ENCODE measurements around the gene TEX48. TPM values are rescaled to one million over a fixed set of nuclear protein-coding genes. Genes with fewer than 3 reads are reported as not detected.

The TEX48 gene
- total RNA-seq, 1 donor from 2014 or later, result not detected

DNA sequence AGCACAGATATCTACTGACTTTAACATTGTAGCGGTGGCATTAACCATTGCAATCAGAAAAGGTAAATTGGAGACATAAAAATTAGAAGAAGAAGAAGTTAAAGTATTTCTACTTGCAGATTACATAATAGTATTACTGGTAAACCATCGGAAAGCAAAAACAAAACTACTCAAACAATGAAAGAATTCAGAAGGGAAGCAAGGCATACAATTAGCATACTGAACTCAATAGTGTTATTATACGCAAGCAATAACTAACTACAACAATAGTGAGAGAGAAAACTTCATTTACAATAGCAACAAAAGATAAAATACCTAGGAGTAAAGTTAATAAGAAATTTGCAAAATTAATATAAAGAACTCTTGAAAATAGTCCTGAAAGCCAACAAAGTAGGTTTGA is 17.8 kb downstream of the TEX48 start:
- H3K36me3 ChIP-seq (ENCODE audit: control insufficient read depth, insufficient read depth, low read length), result no peaks in the 10 kb centered on the region
- DNase-seq (ENCODE audit: low read depth) (no peak), FAIRE-seq (no peak)
- H3K27me3 ChIP-seq (ENCODE audit: control insufficient read depth, insufficient read depth, low read length), result peaks cover 2% of the 10 kb centered on the region
- TF ChIP-seq, protein P1, sequence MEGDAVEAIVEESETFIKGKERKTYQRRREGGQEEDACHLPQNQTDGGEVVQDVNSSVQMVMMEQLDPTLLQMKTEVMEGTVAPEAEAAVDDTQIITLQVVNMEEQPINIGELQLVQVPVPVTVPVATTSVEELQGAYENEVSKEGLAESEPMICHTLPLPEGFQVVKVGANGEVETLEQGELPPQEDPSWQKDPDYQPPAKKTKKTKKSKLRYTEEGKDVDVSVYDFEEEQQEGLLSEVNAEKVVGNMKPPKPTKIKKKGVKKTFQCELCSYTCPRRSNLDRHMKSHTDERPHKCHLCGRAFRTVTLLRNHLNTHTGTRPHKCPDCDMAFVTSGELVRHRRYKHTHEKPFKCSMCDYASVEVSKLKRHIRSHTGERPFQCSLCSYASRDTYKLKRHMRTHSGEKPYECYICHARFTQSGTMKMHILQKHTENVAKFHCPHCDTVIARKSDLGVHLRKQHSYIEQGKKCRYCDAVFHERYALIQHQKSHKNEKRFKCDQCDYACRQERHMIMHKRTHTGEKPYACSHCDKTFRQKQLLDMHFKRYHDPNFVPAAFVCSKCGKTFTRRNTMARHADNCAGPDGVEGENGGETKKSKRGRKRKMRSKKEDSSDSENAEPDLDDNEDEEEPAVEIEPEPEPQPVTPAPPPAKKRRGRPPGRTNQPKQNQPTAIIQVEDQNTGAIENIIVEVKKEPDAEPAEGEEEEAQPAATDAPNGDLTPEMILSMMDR (IDR thresholded peaks at IDR 0.05; ENCODE audit: insufficient read depth, low read length, severe bottlenecking), result no peak
- H3K4me3 ChIP-seq (ENCODE audit: low read depth, low read length), result no peak overlapping the region

DNA sequence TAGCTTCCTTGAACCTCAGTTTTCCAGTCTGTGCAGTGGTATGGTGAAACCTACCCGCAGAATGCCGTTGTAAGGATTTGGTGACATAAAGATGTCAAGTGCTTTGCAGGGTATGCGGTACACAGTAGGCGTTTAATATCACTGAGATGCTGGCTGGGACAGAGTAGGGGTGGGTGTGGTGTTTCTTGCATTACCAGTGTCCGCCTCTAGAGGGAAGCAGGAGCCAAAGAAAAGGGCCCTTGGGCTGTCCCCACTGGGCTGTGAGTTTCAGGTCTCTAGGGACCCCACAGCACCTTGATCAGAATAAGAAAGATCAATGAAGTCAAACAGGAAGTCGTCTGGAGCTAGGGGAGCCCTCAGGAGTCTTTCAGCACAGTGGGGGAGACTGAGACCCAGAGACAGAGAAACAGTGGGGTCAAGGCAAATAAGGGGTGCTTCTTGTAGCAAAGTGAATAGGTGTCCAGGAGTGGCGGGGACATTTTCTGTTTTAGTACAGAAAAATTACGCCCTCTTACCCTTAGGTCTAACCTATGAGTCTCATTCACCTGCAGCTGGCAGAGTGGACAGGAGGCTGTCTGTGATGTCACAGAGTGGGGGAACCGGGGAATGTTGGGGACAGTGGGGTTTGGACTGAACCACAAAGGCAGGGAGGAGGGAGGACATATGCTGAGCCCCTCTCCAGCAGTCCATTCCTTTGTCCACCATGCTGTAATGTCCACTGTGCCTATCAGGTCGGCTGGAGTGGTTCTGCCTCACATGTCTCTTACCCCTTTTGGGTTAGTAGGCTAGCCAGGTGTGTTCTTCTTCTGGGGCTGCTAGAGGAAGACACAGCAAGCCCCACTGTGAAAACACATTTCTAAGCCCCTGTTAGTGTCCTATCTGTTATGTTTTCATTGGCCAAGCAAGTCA is 19.7 kb downstream of the TEX48 start:
- Histone ChIP-seq H3K4me3 (ENCODE audit: low read depth, low read length) (no peak overlapping the region), H3K27me3 (ENCODE audit: control insufficient read depth, insufficient read depth, low read length) (peaks cover 2% of the 10 kb centered on the region), H3K36me3 (ENCODE audit: control insufficient read depth, insufficient read depth, low read length) (no peaks in the 10 kb centered on the region)
- peak; percentile 18 for FAIRE-seq
- TF ChIP-seq, protein P1 (IDR thresholded peaks at IDR 0.05; ENCODE audit: insufficient read depth, low read length, severe bottlenecking), result peak; percentile 88
- peak; percentile 38 for DNase-seq (ENCODE audit: low read depth)

DNA sequence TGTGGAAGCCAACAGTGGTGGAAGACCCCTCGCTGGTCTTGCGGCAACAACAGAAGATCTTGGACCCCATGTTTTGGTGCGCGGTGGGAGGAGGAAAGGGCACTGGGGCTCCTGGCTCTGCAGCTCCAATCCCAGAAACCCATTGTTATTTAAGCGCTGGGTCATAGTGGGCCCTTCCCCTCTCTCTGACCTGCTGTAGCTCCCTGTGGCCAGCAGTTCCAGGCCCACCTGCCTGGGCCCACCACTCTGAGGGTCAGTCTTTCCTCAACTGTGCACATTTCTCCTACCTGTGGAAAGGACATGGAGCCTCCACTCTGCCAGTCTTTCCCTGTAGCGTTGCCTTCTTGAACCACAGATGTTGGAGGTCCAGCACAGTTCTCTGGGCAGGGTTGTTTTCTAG is 24.3 kb downstream of the TEX48 start, which contains the start of gene TEX53:
Gene TEX53 (minus strand): TSS at position 101 of the 400 bp plus-strand sequence. CDS start 31 bp downstream, at position 70.
- Histone ChIP-seq H3K27me3 (ENCODE audit: control insufficient read depth, insufficient read depth, low read length) (peaks cover 2% of the 10 kb centered on the region), H3K36me3 (ENCODE audit: control insufficient read depth, insufficient read depth, low read length) (no peaks in the 10 kb centered on the region), H3K4me3 (ENCODE audit: low read depth, low read length) (no peak within 1 kb of the TSS)
- DNase-seq (ENCODE audit: low read depth) (no peak), FAIRE-seq (no peak)
- TF ChIP-seq, protein P1 (IDR thresholded peaks at IDR 0.05; ENCODE audit: insufficient read depth, low read length, severe bottlenecking), result no peak

DNA sequence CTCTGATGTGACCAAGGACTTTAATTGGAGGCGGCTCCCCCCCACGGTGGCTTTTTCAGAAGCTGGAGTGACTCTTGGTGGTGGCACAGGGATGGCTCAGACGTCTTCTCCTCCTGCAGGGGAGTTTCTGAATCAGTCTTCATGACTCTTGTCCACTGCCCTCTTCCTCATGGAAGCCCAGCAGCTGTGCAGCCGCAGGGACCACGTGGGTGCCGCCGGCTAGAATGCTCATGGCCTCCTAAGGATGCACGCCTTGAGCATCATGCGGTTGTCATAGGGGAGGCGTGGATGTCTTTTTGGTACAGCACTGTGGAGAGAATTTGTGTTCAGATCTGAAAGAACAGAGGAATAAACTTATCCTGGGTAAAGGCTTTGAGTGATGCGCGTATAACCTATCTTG is 25.7 kb downstream of the TEX48 start:
- FAIRE-seq (no peak), DNase-seq (ENCODE audit: low read depth) (no peak)
- Histone ChIP-seq H3K36me3 (ENCODE audit: control insufficient read depth, insufficient read depth, low read length) (no peaks in the 10 kb centered on the region), H3K4me3 (ENCODE audit: low read depth, low read length) (no peak overlapping the region), H3K27me3 (ENCODE audit: control insufficient read depth, insufficient read depth, low read length) (no peaks in the 10 kb centered on the region)
- TF ChIP-seq, protein P1 (IDR thresholded peaks at IDR 0.05; ENCODE audit: insufficient read depth, low read length, severe bottlenecking), result no peak

DNA sequence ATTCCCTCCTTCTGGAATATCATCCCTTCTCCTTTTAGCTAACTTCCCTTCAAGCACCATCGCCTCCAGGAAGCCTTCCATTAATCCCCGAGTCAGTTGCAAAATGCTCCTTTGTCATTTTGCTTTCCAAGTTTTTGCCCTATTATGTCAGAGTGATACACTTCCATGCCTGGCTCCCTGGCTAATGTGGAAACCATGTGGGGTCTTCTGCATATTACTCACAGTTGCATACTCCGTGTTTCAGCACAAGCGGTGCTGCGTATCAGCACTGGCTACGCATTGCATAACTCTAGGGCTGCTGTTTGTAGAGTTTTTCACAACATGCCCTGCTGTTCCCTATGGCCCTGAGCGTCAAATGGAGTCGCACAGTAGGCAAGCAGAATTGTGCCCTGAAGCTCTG is 26.3 kb downstream of the TEX48 start:
- Histone ChIP-seq H3K27me3 (ENCODE audit: control insufficient read depth, insufficient read depth, low read length) (no peaks in the 10 kb centered on the region), H3K4me3 (ENCODE audit: low read depth, low read length) (no peak overlapping the region), H3K36me3 (ENCODE audit: control insufficient read depth, insufficient read depth, low read length) (no peaks in the 10 kb centered on the region)
- DNase-seq (ENCODE audit: low read depth) (no peak), FAIRE-seq (no peak)
- TF ChIP-seq, protein P1 (IDR thresholded peaks at IDR 0.05; ENCODE audit: insufficient read depth, low read length, severe bottlenecking), result no peak
